ENCODE measurements around the gene TTC22.

TTC22 gene

DNA sequence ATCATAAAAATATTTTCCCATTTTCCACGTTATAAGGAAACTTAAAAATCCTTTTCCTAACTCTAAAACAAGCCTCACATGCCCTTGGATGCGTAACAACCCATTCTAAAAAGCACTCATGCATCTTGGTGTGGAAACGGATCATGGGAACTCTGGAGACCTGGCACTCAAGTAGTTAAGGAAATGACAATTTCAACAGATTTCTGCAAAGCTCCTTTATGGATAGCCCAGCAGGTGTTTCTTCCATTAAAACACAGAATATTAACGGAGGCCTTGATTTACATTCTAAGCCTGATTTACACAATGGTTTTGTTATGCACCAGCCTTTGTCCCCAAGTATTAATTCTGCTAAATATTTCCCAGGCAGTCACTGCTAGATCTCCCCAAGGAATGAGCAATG is 49.7 kb downstream of the TTC22 start:
- no peak for DNase-seq (ENCODE audit: low read depth)

DNA sequence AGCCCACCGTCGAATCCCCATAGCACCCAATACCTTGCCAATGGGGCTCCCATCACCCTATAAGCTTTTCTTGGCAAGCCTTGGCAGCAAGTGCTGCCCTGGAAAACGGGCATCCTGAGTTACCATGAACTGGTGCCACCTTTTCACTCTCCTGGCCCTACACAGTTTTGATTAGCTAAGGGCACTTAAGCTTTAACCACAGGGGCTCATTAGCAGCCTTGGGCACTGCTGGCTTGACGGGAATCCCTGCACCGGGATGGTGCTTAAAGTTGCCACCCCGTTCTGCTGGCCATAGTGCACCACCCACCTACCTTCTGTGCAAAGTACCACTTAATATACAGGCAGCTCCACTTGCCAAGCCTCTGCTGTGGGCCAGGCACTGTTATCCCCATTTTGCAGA is 50.5 kb downstream of the TTC22 start:
- DNase-seq (ENCODE audit: low read depth) = no peak

DNA sequence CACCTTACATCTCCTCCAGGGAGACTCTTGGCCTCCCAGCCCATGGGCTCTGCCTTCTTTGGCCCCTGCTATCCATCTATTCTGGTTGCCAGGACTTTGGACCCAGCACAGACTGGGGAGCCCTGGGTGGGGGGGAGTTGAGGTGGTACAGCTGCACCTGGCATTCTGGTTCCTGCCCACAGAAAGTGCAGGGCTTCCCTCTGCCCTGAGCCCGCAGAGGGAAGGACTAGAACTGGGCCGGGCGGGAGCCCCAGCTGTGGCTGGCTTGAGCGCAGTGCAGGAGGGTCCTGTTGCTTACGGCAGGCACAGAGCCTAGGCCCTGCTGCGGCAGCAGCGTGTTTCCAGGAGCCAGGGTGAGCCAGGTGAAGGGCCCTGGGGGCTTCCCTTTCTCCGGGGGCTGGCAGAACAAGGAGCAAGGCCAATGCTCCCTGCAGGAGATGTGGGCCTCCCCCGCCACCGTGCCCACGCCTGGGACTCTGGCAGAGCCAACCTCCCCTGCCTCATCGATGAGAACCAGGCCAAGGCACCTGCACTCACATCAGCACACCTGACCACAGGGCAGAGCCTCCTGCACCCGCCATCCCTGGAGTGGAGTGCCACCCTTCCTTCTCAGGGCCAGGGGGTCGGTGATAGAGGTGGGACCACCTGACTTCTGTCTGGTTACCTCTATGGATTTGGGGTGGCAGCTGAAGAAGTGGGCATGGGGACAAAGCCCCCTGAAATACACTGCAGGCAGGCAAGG is 52.9 kb downstream of the TTC22 start:
- no peak for DNase-seq (ENCODE audit: low read depth)

GRCh38 chr1:54745864-54746263 is 55.3 kb downstream of the TTC22 start:
- DNase-seq (ENCODE audit: low read depth) = no peak

GRCh38 chr1:54745274-54745673 is 55.8 kb downstream of the TTC22 start:
- no peak for DNase-seq (ENCODE audit: low read depth)

DNA sequence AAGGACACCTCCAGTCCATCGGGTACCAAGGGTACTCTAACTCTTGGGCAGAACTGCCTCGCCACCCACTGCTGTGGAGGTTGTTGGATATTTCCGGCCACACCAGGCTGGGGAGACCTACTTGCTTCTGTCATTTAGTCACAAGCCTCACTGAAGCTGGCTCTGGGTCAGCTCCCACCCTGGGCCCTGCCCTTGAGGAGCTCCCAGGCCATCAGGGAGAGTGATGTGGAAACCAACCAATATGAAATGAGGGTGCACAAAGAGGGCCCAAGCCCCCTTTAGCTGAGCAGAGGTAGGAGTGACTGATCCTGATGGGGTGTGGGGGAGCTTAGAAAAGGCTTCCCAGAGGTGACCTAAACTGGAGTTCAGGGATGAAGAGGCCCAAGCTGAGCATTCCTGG is 56.4 kb downstream of the TTC22 start:
- DNase-seq (ENCODE audit: low read depth) = no peak

DNA sequence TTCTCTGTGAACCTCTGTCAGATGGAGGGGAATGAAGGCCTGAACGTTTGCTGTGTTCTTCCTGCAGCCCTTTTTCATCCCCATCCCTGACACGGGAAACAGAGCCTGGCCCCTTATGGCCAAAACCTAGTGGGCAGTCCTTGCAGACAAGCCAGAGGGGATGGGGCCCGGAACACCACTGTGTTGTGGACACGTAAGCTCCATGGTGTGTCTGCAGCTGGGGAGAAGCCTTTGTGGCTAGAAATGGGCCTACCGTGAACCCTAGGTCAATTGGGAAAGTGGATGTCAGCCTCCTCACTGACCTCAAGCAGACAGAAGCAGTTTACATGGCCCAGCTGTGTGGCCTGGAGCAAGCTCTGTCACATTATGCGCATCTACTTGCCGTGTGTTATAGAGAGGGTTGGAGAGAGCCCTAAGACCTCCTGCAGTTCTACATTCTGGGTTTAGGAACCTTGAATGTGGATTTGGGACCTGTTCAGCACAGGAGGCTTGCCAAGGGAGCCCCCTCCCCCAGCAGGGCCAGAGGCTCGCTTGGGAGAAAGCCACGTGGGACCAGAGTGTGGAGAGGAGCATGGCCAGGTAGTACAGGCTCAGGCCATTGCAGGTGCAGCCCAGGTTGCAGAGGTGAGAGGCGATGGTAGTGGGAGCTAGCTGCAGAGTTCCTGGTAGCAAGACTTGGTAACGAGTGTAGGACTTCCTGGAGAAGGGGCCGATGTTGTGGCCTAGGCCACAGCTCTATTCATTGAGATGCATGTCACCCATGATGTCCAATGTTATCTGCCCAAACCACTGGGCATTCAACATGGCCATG is 57.5 kb downstream of the TTC22 start:
- no peak for DNase-seq (ENCODE audit: low read depth)

DNA sequence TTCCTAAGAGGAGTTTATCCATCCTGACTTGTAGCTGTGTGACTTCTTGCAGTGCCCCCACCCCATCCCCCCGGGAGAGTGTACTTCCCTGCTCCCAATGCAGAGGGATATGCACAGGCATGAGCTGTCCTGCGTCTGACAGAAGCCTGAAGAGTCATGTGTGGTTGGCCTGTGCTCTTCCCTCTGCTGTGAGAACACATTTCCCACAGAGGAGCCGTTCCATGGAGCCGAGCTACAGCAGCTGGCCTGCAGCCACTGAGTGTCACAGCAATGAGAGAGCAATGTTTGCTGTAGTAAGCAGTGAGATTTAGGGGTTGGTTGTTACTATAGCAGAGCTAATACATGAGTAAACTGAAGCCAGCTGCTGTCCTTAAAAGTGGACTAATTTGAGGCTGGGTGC is 58.8 kb downstream of the TTC22 start:
- no peak for DNase-seq (ENCODE audit: low read depth)

GRCh38 chr1:54741531-54741930 is 59.6 kb downstream of the TTC22 start:
- no peak for DNase-seq (ENCODE audit: low read depth)

DNA sequence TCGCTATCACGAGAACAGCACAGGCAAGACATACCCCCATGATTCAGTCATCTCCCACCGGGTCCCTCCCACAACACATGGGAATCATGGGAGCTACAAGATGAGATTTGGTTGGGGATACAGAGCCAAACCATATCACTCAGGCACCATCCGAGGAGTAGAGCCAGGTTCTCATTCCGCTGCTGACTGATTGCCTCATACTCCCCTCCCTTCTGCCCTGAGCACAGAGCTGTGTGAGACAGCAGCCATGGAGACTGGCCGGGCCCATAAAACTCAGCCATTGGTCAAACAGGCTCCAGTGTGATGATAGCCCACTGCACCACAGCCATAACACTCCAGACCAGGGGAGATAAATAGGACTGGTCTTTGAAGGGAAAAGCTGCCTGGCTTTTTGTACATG is 62.9 kb downstream of the TTC22 start:
- DNase-seq (ENCODE audit: low read depth) = no peak

GRCh38 chr1:54736685-54737084 is 64.4 kb downstream of the TTC22 start:
- no peak for DNase-seq (ENCODE audit: low read depth)

All from activated gamma-delta T cell treated with anti-CD3 and anti-CD28 coated beads, Interleukin-2, amount 50 U/mL, for 16 hours (primary cell).